GM12865 (cell line): ENCODE data around the gene LCE7A.

Source experiments
- DNase-seq: peaks from one replicate; pipeline ENCODE4 v3.0.0; 2010; ENCODE audit warnings: low read depth
- H3K4me3 ChIP-seq: 2 replicates; pipeline ENCODE4 v1.5.1; 2011; ENCODE audit warnings: mild to moderate bottlenecking, low read depth, low read length, control low read depth
- TF ChIP-seq, protein P1 (sequence below): IDR thresholded peaks from 2 replicates; pipeline ENCODE4 v1.5.1; 2011; ENCODE audit warnings: low read length, control low read depth, low read depth, inconsistent platforms; ENCODE audit not compliant: insufficient read depth; ENCODE audit errors: missing control alignments

LCE7A gene

GRCh38 chr1:152886085-152886484, 26.3 kb downstream of the LCE7A start:
- no peak for DNase-seq
- TF ChIP-seq, protein P1, sequence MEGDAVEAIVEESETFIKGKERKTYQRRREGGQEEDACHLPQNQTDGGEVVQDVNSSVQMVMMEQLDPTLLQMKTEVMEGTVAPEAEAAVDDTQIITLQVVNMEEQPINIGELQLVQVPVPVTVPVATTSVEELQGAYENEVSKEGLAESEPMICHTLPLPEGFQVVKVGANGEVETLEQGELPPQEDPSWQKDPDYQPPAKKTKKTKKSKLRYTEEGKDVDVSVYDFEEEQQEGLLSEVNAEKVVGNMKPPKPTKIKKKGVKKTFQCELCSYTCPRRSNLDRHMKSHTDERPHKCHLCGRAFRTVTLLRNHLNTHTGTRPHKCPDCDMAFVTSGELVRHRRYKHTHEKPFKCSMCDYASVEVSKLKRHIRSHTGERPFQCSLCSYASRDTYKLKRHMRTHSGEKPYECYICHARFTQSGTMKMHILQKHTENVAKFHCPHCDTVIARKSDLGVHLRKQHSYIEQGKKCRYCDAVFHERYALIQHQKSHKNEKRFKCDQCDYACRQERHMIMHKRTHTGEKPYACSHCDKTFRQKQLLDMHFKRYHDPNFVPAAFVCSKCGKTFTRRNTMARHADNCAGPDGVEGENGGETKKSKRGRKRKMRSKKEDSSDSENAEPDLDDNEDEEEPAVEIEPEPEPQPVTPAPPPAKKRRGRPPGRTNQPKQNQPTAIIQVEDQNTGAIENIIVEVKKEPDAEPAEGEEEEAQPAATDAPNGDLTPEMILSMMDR = no peak
- no peak overlapping the region for H3K4me3 ChIP-seq

DNA sequence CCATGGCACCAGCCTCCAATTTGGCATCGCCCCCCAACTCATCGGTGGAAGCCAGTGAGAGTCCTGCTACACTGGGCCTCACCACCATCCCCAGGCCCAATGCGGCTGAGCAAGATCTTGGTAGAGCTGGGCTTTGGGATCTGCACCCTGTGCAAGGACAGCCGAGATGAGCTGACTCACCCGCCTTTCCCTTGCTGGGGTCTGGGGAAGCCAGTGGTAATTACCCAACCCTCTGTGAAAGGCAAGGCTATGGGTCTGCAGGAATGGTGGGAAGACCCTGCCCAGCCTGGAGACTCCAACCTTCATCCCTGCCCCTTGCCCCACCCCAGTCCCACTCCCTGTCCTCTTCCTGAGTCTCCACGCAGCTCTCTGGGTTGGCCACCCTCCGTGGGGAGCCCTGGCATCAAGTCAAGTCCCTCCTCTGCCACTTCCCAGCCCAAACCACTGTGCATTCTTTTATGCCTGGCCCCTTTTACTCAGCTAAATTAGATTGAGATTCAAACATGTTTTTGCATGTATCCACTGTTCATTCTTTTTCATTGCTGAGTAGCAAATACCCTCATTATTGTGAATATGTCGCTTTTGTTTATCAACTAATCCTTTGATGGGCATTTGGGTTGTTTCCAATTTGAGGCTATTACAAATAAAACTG, 27.1 kb downstream of the LCE7A start:
- DNase-seq = no peak
- H3K4me3 ChIP-seq = no peak overlapping the region
- TF ChIP-seq, protein P1 = no peak

DNA sequence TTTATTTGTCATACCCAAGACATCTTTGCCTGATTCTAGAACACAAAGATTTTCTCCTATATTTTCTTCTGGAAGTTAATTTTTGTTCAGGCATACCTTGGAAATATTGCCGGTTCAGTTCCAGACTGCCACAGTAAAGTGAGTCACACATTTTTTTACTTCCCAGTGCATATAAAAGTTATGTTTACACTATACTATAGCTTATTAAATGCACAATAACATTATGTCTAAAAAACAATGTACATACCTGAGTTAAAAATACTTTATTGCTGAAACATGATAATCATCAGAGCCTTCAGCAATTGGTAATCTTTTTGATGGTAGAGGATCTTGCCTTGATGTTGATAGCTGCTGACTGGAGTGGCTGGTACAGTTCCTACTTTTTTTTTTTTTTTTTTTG, 28.3 kb downstream of the LCE7A start:
- H3K4me3 ChIP-seq = no peak overlapping the region

GRCh38 chr1:152899027-152899426, 39.2 kb downstream of the LCE7A start:
- TF ChIP-seq, protein P1 = no peak
- no peak overlapping the region for H3K4me3 ChIP-seq
- DNase-seq = no peak

More for the DNA sequence above, 28.3 kb downstream of the LCE7A start:
- TF ChIP-seq, protein P1 = no peak
- no peak for DNase-seq

DNA sequence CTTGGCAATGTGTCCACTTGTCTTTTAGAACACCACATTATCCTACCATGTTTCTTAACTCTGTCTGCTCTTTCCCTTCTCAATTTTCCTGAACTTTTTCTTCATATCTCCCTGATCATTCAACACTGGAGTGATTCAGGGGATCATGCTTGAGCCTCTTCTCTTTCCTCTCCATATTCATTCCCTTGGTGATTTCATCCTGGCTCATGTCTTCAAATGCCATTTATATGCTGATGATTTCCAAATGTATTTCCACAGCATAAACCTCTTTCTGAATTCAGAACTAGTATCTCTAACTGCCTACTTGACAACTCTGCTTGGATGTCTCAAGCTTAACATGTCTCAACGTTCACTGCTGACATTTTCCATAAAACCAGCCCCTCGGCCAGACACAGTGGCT, 40.1 kb downstream of the LCE7A start:
- TF ChIP-seq, protein P1 = no peak
- H3K4me3 ChIP-seq = no peak overlapping the region
- DNase-seq = no peak

- TF ChIP-seq, protein P1 = no peak
- DNase-seq = no peak
- H3K4me3 ChIP-seq = no peak overlapping the region
Measured at GRCh38 chr1:152901631-152902030, 41.8 kb downstream of the LCE7A start.

DNA sequence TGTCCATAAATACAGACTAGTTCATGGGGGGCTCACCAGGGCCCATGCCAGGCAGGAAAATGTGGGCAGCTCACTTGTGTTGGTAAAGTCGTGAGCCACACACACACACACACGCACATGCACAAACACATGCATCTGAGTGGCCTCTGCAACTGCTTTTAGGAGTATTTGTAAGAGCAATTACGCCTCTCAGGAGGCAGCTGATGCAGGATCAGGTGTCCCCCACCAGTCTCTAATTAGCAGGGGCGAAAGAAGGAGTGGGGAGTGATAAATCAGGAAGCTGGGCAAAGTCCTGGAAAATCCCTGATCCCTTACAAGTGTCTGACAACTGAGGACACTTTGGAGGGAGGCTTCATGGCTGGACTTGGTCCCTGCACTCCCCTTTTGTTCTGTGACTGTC, 42.8 kb downstream of the LCE7A start:
- TF ChIP-seq, protein P1 = no peak
- no peak overlapping the region for H3K4me3 ChIP-seq
- no peak for DNase-seq
